WTC11 (cell line): ENCODE measurements around the gene KRTAP5-4.

Experiments
- ATF3 ChIP-seq: sonication (generic); formaldehyde crosslinking; conservative IDR thresholded peaks from 2 replicates; pipeline ENCODE4 v1.8.1; 2022; ENCODE audit warnings: mild to moderate bottlenecking, missing genetic modification reagents
- CTCF ChIP-seq: fragments of 200-600 bp; IDR thresholded peaks from 2 replicates; pipeline ENCODE4 v1.8.0; 2022; ENCODE audit warnings: antibody characterized with exemption
- ELF4 ChIP-seq: sonication (generic); formaldehyde crosslinking; IDR thresholded peaks from 2 replicates; pipeline ENCODE4 v1.8.1; 2022; ENCODE audit warnings: low read depth, mild to moderate bottlenecking, moderate library complexity, missing genetic modification reagents
- MLX ChIP-seq: sonication (generic); formaldehyde crosslinking; IDR thresholded peaks from 2 replicates; pipeline ENCODE4 v1.8.1; 2023; ENCODE audit warnings: mild to moderate bottlenecking, missing genetic modification reagents, moderate library complexity
- NFE2L1 ChIP-seq: sonication (generic); formaldehyde crosslinking; IDR thresholded peaks from 2 replicates; pipeline ENCODE4 v1.8.1; 2023; ENCODE audit warnings: missing genetic modification reagents
- NR1H2 ChIP-seq: sonication (generic); formaldehyde crosslinking; IDR thresholded peaks from 2 replicates; pipeline ENCODE4 v1.9.0; 2021; ENCODE audit warnings: mild to moderate bottlenecking, moderate library complexity, missing genetic modification reagents
- NR2C2 ChIP-seq: sonication (generic); formaldehyde crosslinking; IDR thresholded peaks from 2 replicates; pipeline ENCODE4 v1.8.0; 2022; ENCODE audit warnings: mild to moderate bottlenecking, missing genetic modification reagents
- USF2 ChIP-seq: sonication (generic); formaldehyde crosslinking; IDR thresholded peaks from 2 replicates; pipeline ENCODE4 v1.8.1; 2023; ENCODE audit warnings: mild to moderate bottlenecking, missing genetic modification reagents, moderate library complexity
- ZBTB43 ChIP-seq: sonication (generic); formaldehyde crosslinking; IDR thresholded peaks from 2 replicates; pipeline ENCODE4 v1.8.1; 2023; ENCODE audit warnings: mild to moderate bottlenecking, missing genetic modification reagents

- no peak for TF ChIP-seq ATF3
- no peak for TF ChIP-seq CTCF
- no peak for TF ChIP-seq USF2
- TF ChIP-seq MLX (CRISPR knock-in tag), result no peak
- TF ChIP-seq ZBTB43 (CRISPR knock-in tag), result no peak
- no peak for TF ChIP-seq ELF4 (CRISPR knock-in tag)
- TF ChIP-seq NR1H2 (CRISPR knock-in tag), result no peak
- TF ChIP-seq NFE2L1, result no peak
- no peak for TF ChIP-seq NR2C2
These were observed 40.0 kb downstream of the KRTAP5-4 start for GRCh38 chr11:1581976-1582375.
